Tibial nerve (tissue), 4 donors: ENCODE results near the gene PTPRR. TPM values are rescaled to one million over a fixed set of nuclear protein-coding genes. Genes with fewer than 3 reads are reported as not detected.
"Not testable (repeated sequence)": the region's sequence is repeated elsewhere in the genome, so short reads cannot be mapped to it uniquely, and the experiment has no call there.

Experiments
- DNase-seq, 2 donors: peaks; one replicate each; pipeline ENCODE4 v3.0.0-alpha.2; 2019; ENCODE audit warnings: low spot score in 2 of 2
- H3K27ac ChIP-seq, 4 donors: fragments of 200-600 bp; sonication (generic) in 3 of 4; one replicate each; pipeline ENCODE4 v1.5.1; 2017 to 2019; ENCODE audit warnings: mild to moderate bottlenecking in 1 of 4
- H3K27me3 ChIP-seq, 2 donors: fragments of 200-600 bp; sonication (generic) in 1 of 2; one replicate each; pipeline versions ENCODE4 v1.5.1 to v1.6.0; 2017 to 2019
- H3K36me3 ChIP-seq, 3 donors: fragments of 200-600 bp; sonication (generic); one replicate each; pipeline ENCODE4 v1.5.1; 2018 to 2019
- H3K4me1 ChIP-seq, 4 donors: fragments of 200-600 bp; sonication (generic) in 3 of 4; one replicate each; pipeline ENCODE4 v1.5.1; 2017 to 2019
- H3K4me3 ChIP-seq, 4 donors: fragments of 200-600 bp; sonication (generic) in 3 of 4; one replicate each; pipeline ENCODE4 v1.5.1; 2017 to 2019; ENCODE audit warnings: mild to moderate bottlenecking in 1 of 4, moderate library complexity in 1 of 4
- H3K9me3 ChIP-seq, 4 donors: fragments of 200-600 bp; sonication (generic) in 3 of 4; one replicate each; pipeline ENCODE4 v1.5.1; 2017 to 2019
- CTCF ChIP-seq, 5 experiments: fragments of 200-600 bp in 3 of 5; fragments of 450-650 bp in 2 of 5; sonication (generic) in 3 of 5; IDR thresholded peaks; one replicate each; pipeline ENCODE4 v1.5.1; 2016 to 2019; ENCODE audit warnings: antibody characterized with exemption in 5 of 5, mild to moderate bottlenecking in 3 of 5, moderate library complexity in 2 of 5
- EP300 ChIP-seq, 2 donors: sonication (generic); formaldehyde crosslinking; IDR thresholded peaks; one replicate each; pipeline ENCODE4 v1.6.1; 2017; ENCODE audit warnings: antibody characterized with exemption in 2 of 2, mild to moderate bottlenecking in 1 of 2
- POLR2A ChIP-seq, 2 donors: fragments of 450-650 bp; IDR thresholded peaks; one replicate each; pipeline ENCODE4 v1.6.1; 2017; ENCODE audit warnings: antibody characterized with exemption in 2 of 2, mild to moderate bottlenecking in 2 of 2, moderate library complexity in 2 of 2
- WGBS, 2 donors: methylation state at CpG; one replicate each; pipeline ENCODE4 v1.1.5; 2018; 5-methylcytosine and 5-hydroxymethylcytosine counted together
- total RNA-seq, 4 donors: library from RNA; depleted of rRNA; stranded (reverse); fragments of >200 nt; gene quantifications; one replicate each; pipeline ENCODE4 v1.1.0, GENCODE V29; 2016

The PTPRR gene
- total RNA-seq, 4 donors from 2014 or later = not detected

GRCh38 chr12:70815971-70816391 lies 104.6 kb downstream of the PTPRR start:
- 85 to 87% methylated on average over 2 of the region's 2 CpGs for WGBS, 2 donors
- TF ChIP-seq EP300 (IDR thresholded peaks at IDR 0.05) = no peak
- TF ChIP-seq POLR2A (IDR thresholded peaks at IDR 0.05) = no peak
- TF ChIP-seq CTCF (IDR thresholded peaks at IDR 0.05) = no peak
- no peaks in the 10 kb centered on the region for H3K27me3 ChIP-seq
- no peak overlapping the region for H3K4me3 ChIP-seq
- H3K27ac ChIP-seq = no peak overlapping the region
- no peak for DNase-seq
- no peaks in the 10 kb centered on the region for H3K36me3 ChIP-seq
- peaks cover 0 to 3% (median 0%) of the 10 kb centered on the region in 4 donors for H3K9me3 ChIP-seq
- no peaks in the 10 kb centered on the region for H3K4me1 ChIP-seq

- DNase-seq = no peak
- Histone ChIP-seq H3K9me3 (peaks cover 0 to 3% (median 0%) of the 10 kb centered on the region in 4 donors), H3K27me3 (no peaks in the 10 kb centered on the region), H3K27ac (no peak overlapping the region), H3K36me3 (no peaks in the 10 kb centered on the region), H3K4me1 (no peaks in the 10 kb centered on the region), H3K4me3 (no peak overlapping the region)
- no peak for TF ChIP-seq POLR2A (IDR thresholded peaks at IDR 0.05)
- no peak for TF ChIP-seq CTCF (IDR thresholded peaks at IDR 0.05)
- TF ChIP-seq EP300 (IDR thresholded peaks at IDR 0.05) = no peak
- 82 to 96% methylated on average over 2 of the region's 2 CpGs for WGBS, 2 donors
Measured at GRCh38 chr12:70815056-70815455, 105.5 kb downstream of the PTPRR start.

- 84 to 92% methylated on average over 4 of the region's 4 CpGs for WGBS, 2 donors
- DNase-seq = no peak
Measured at GRCh38 chr12:70813559-70813958, 107.0 kb downstream of the PTPRR start.

GRCh38 chr12:70812136-70812535 lies 108.4 kb downstream of the PTPRR start:
- no peak overlapping the region for H3K27ac ChIP-seq
- no peaks in the 10 kb centered on the region for H3K36me3 ChIP-seq
- 47 to 61% methylated on average over 3 of the region's 3 CpGs for WGBS, 2 donors
- DNase-seq = no peak
- no peak for TF ChIP-seq EP300 (IDR thresholded peaks at IDR 0.05)
- no peak for TF ChIP-seq POLR2A (IDR thresholded peaks at IDR 0.05)
- no peak for TF ChIP-seq CTCF (IDR thresholded peaks at IDR 0.05)
- no peaks in the 10 kb centered on the region for H3K27me3 ChIP-seq
- no peaks in the 10 kb centered on the region for H3K9me3 ChIP-seq
- no peaks in the 10 kb centered on the region for H3K4me1 ChIP-seq
- H3K4me3 ChIP-seq = no peak overlapping the region

More at GRCh38 chr12:70813559-70813958, 107.0 kb downstream of the PTPRR start:
- Histone ChIP-seq H3K4me3 (no peak overlapping the region), H3K4me1 (no peaks in the 10 kb centered on the region), H3K36me3 (no peaks in the 10 kb centered on the region), H3K27me3 (no peaks in the 10 kb centered on the region), H3K9me3 (no peaks in the 10 kb centered on the region), H3K27ac (no peak overlapping the region)
- no peak for TF ChIP-seq EP300 (IDR thresholded peaks at IDR 0.05)
- no peak for TF ChIP-seq POLR2A (IDR thresholded peaks at IDR 0.05)
- no peak for TF ChIP-seq CTCF (IDR thresholded peaks at IDR 0.05)

- H3K27me3 ChIP-seq = no peaks in the 10 kb centered on the region
- 79 to 84% methylated on average over 4 of the region's 4 CpGs for WGBS, 2 donors
- H3K36me3 ChIP-seq = no peaks in the 10 kb centered on the region
- H3K4me3 ChIP-seq = no peak overlapping the region
- H3K9me3 ChIP-seq = no peaks in the 10 kb centered on the region
- no peak for DNase-seq
- H3K27ac ChIP-seq = no peak overlapping the region
- no peaks in the 10 kb centered on the region for H3K4me1 ChIP-seq
- TF ChIP-seq EP300 (IDR thresholded peaks at IDR 0.05) (no peak), POLR2A (IDR thresholded peaks at IDR 0.05) (no peak), CTCF (IDR thresholded peaks at IDR 0.05) (no peak)
Measured at GRCh38 chr12:70809887-70810286, 110.7 kb downstream of the PTPRR start.

- not testable (repeated sequence) for DNase-seq, H3K9me3 ChIP-seq, H3K27ac ChIP-seq, H3K27me3 ChIP-seq, H3K36me3 ChIP-seq, H3K4me1 ChIP-seq, H3K4me3 ChIP-seq
- 72 to 83% methylated on average over 2 of the region's 2 CpGs for WGBS, 2 donors
Measured at GRCh38 chr12:70807993-70808392, 112.5 kb downstream of the PTPRR start.
